ENCODE data around the gene RARG.

DNA sequence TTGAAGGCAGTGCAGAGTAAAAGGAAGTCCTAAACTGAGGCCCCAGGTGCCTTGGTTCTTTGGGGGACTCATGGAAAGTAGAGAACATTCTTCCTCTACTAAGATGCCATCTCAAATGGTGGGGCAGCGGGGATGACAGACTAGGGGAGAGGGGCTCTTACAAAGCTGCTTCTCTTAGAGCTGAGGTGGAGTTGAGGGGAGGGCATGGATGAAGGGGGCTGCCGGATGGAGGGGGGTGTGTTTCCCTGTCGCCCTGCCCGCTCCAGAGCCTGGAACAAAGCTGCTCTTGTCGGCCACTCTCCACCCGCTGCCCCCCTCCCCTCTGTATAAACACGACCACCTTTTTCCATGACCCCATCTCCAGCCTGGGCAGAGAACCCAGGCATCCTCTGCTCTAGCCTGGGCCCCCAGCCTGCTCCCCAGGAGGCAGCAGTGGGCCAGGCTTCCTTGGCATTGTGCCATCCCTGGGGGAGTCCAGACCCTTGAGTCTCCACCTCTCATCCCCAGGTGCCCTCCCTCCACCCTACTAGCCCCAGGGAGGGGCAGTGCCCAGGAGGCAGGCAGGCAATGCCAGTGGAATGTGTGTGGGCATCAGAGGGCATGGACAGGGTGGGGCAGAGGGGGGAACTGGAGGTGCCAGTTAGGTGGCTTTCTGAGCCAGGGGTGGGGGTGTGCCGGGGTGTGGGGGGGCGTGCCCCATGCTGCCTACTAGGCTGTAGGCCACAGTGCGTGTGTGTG lies 1.7 kb downstream of the RARG start:
- TF ChIP-seq, protein P1, sequence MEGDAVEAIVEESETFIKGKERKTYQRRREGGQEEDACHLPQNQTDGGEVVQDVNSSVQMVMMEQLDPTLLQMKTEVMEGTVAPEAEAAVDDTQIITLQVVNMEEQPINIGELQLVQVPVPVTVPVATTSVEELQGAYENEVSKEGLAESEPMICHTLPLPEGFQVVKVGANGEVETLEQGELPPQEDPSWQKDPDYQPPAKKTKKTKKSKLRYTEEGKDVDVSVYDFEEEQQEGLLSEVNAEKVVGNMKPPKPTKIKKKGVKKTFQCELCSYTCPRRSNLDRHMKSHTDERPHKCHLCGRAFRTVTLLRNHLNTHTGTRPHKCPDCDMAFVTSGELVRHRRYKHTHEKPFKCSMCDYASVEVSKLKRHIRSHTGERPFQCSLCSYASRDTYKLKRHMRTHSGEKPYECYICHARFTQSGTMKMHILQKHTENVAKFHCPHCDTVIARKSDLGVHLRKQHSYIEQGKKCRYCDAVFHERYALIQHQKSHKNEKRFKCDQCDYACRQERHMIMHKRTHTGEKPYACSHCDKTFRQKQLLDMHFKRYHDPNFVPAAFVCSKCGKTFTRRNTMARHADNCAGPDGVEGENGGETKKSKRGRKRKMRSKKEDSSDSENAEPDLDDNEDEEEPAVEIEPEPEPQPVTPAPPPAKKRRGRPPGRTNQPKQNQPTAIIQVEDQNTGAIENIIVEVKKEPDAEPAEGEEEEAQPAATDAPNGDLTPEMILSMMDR (conservative IDR thresholded peaks at IDR 0.05) = no peak
- TF ChIP-seq EZH2 (IDR thresholded peaks at IDR 0.05; ENCODE audit: low read depth) = no peak
